Stimulated activated CD4-positive, alpha-beta T cell treated with anti-CD3 and anti-CD28 coated beads, Interleukin-12 subunit alpha, Interleukin-12 subunit beta, amount 100 ng/mL, for 24 hours (primary cell): ENCODE results near the gene ADAMTS7.
"Not testable (repeated sequence)": the region's sequence is repeated elsewhere in the genome, so short reads cannot be mapped to it uniquely, and the experiment has no call there.

Experiments
- DNase-seq, 2 experiments: peaks; one replicate each; pipeline ENCODE4 v3.0.0-alpha.2; 2020; ENCODE audit warnings: low read depth in 2 of 2

The ADAMTS7 gene

GRCh38 chr15:78779975-78780374 is 31.3 kb downstream of the ADAMTS7 start:
- not testable (repeated sequence) for DNase-seq

GRCh38 chr15:78779176-78779785 is 32.0 kb downstream of the ADAMTS7 start:
- DNase-seq = not testable (repeated sequence)

DNA sequence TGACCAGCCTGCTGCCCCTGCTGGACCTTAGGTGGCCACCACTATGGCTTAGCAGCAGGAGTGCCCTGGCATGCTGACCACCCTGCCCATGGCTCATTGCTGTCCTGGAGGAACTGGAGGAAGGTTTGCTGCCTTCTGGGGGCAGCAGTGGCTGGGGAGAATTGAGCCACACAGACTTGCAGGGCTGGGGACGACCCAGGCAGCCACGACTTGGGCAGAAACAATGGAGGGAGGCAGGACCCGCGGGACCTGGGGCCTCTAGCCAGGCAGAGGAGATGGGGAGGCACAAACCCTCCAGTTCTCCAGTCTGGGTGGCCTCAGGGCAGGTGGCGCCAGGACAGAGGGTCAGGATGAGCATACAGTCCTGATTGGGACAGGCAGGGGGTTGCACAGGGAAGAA is 32.8 kb downstream of the ADAMTS7 start:
- no peak for DNase-seq

DNA sequence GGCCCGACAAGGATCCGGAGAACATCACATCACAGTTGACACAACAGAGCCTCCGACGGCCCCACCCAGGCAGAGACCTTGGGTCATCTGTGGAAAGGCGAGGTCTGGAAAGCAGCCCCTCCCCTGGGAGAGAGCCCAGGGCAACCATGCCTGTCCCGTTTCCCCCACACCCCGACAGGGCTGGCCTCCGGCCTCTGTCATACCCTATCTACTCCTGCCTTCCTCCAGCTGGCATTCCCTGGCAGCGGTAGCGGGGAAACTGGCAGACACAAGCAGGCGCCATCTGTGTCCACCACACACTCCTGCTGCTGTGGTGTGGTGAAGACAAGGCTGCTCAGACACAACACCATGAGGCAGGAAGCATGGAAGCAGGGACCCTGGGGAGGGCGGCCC is 33.3 kb downstream of the ADAMTS7 start:
- not testable (repeated sequence) for DNase-seq

- not testable (repeated sequence) for DNase-seq
Measured at GRCh38 chr15:78777290-78777952, 33.8 kb downstream of the ADAMTS7 start.

GRCh38 chr15:78776046-78776925 is 35.0 kb downstream of the ADAMTS7 start:
- DNase-seq = not testable (repeated sequence)

- no peak for DNase-seq
Measured at GRCh38 chr15:78775472-78775871, 35.8 kb downstream of the ADAMTS7 start.

- not testable (repeated sequence) for DNase-seq
Measured at GRCh38 chr15:78774451-78774990, 36.7 kb downstream of the ADAMTS7 start.

- not testable (repeated sequence) for DNase-seq
Measured at GRCh38 chr15:78773765-78774450, 37.4 kb downstream of the ADAMTS7 start.

DNA sequence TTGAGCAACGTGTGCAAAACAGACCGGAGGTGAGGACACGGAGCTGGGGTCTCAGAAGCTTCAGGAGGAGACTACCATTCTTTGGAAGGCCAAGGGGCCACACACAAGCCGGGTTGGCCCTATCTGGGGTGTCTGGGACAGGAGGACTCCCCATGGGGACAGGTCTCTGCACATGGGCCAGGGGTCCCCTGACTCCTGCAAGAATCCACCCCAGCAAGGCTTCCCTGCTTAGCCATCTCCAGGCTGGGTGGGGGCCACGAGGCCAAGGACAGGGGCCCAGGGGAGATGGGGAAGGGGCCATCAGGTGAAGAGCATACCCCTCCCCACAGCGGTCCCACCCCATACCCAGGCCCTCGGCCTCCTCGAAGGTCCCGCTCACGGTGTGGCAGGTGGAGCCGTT is 38.5 kb downstream of the ADAMTS7 start:
- no peak for DNase-seq

GRCh38 chr15:78771436-78772000 is 39.7 kb downstream of the ADAMTS7 start:
- not testable (repeated sequence) for DNase-seq

- not testable (repeated sequence) for DNase-seq
Measured at GRCh38 chr15:78771020-78771419, 40.2 kb downstream of the ADAMTS7 start.

DNA sequence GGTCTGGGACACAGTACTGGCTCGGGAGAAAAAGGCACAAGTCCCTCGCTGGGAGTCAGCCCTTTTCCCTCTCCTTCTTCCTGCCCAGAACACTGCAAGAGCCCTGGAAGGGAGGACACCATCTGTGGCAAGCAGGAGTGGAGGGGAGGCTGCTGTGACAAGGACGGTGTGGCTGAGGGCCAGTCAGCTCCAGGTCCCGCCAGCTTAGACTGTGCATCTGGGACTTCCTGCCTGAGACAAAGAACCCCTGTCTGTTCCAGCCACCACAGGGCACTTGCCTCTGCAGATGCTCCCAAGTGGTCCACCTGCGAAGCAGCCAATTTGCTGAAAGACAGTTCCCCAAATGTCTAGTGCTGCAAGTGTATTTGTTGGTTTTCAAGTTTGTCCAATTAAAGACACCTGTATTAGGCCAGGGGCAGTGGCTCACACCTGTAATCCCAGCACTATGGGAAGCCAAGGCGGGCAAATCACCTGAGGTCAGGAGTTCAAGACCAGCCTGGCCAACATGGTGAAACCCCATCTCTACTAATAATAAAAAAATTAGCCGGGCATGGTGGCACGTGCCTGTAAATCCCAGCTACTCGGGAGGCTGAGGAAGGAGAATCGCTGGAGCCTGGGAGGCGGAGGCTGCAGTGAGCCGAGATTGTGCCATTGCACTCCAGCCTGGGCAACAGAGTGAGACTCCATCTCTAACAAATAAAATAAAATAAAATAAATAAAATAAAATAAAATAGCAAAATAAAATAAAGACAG is 41.6 kb downstream of the ADAMTS7 start:
- DNase-seq = not testable (repeated sequence)

DNA sequence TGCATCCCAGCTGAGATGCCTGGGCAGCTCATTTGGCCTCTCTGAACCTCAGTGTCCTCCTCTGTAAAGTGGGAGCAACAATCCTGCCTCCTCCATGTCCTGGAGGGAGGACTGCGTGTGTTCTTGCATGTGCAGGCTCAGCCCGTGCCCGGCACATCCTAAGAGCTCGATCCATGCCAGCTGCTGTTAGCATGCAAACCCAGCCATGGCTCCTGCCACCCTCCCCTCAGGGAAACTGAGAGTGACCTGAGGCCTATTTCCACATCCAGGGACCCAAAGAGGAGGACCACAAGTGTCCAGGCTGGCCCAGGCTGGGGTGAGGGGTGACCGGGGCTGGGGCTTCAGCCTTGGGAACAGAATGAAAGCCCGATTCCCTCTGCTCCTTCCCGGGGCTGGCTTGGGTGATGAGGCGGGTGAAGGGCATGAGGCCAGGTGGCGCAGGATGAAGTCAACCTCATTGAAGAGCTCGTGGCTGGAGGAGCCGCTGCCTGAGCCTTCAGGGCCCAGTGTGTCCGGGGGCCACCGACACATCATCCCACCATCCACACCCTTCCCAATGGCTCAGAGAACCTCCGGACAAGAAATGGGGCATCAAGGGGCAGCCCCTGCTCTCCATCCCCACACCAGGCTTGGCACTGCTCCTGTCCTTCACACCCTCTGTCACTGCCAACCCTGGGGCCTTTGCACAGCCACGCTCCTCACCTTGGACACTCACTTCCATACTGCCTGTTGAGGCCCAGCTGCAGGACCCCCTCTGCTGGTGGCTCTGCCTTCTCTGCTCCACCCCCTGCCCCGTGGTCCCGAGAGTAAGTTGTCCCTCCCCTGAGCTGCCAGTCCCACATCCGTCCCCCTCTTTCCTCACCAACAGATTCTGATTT is 42.5 kb downstream of the ADAMTS7 start:
- DNase-seq = no peak

GRCh38 chr15:78768096-78768495 is 43.2 kb downstream of the ADAMTS7 start:
- no peak for DNase-seq

GRCh38 chr15:78767331-78767951 is 43.8 kb downstream of the ADAMTS7 start:
- DNase-seq = no peak

DNA sequence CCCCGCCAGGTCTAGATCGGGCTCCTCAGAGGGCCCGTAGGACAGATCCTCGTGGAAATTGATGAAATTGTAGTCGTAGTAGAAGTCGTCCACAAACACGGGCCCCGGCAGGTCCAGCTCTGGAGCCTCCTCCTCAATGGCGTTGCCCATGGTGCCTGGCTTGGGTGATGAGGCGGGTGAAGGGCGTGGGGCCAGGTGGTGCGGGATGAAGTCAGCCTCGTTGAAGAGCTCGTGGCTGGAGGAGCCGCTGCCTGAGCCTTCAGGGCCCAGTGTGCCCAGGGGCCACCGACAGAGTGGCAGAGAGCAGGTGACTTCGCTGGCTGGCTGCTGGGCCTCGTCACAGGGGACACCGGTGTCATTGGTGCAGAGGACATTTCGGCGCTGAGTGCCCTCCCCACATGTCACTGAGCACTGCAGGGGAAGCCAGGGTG is 44.6 kb downstream of the ADAMTS7 start:
- not testable (repeated sequence) for DNase-seq

- DNase-seq = no peak
Measured at GRCh38 chr15:78766041-78766440, 45.2 kb downstream of the ADAMTS7 start.
